Ishikawa (cell line): Measurements from ENCODE around the gene ZNF547.

Source experiments
- CEBPB ChIP-seq: IDR thresholded peaks from 2 replicates; pipeline ENCODE4 v1.6.1; 2012
- CREB1 ChIP-seq: IDR thresholded peaks from 2 replicates; pipeline ENCODE4 v1.6.1; 2012; ENCODE audit warnings: low read depth
- EGR1 ChIP-seq: IDR thresholded peaks from 2 replicates; pipeline ENCODE4 v1.6.1; 2012
- EP300 ChIP-seq: IDR thresholded peaks from 2 replicates; pipeline ENCODE4 v1.6.1; 2012; ENCODE audit warnings: borderline replicate concordance
- FOXM1 ChIP-seq: IDR thresholded peaks from 2 replicates; pipeline ENCODE4 v1.6.1; 2012; ENCODE audit warnings: low read depth, borderline replicate concordance
- MAX ChIP-seq: IDR thresholded peaks from 2 replicates; pipeline ENCODE4 v1.6.1; 2012
- NFIC ChIP-seq: IDR thresholded peaks from 2 replicates; pipeline ENCODE4 v1.6.1; 2012
- RAD21 ChIP-seq: IDR thresholded peaks from 2 replicates; pipeline ENCODE4 v1.6.1; 2012; ENCODE audit warnings: low read depth
- TAF1 ChIP-seq: IDR thresholded peaks from 2 replicates; pipeline ENCODE4 v1.6.1; 2012; ENCODE audit warnings: low read depth, mild to moderate bottlenecking
- TCF12 ChIP-seq: IDR thresholded peaks from 2 replicates; pipeline ENCODE4 v1.6.1; 2012; ENCODE audit warnings: low read depth
- TEAD4 ChIP-seq: IDR thresholded peaks from 2 replicates; pipeline ENCODE4 v1.6.1; 2012
- YY1 ChIP-seq: IDR thresholded peaks from 2 replicates; pipeline ENCODE4 v1.6.1; 2012; ENCODE audit warnings: low read depth
- ZBTB7A ChIP-seq: IDR thresholded peaks from 2 replicates; pipeline ENCODE4 v1.6.1; 2012; ENCODE audit warnings: low read depth
- TF ChIP-seq, protein P1 (sequence below): IDR thresholded peaks from 2 replicates; pipeline ENCODE4 v1.6.1; 2012
- TF ChIP-seq, protein P2 (sequence below): IDR thresholded peaks from 2 replicates; pipeline ENCODE4 v1.6.1; 2012; ENCODE audit warnings: low read depth, mild to moderate bottlenecking

Gene ZNF547

DNA sequence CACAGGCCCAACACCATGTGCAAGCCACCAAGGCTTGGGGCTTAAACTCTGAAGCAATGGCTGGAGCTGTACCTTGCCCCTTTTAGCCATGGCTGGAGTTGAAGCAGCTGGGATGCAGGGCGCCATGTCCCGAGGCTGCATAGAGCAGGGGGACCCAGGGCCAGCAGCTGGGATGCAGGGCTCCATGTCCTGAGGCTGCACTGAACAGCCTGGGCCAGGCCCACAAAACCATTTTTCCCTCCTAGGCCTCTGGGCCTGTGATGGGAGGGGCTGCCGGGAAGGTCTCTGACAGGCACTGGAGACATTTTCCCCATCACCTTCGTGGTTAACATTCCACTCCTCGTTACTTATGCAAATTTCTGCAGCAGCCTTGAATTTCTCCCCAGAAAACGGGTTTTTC is 10.8 kb downstream of the ZNF547 start:
- TF ChIP-seq CREB1 = no peak
- TF ChIP-seq NFIC = no peak
- TF ChIP-seq EP300 = no peak
- no peak for TF ChIP-seq RAD21
- TF ChIP-seq FOXM1 = no peak
- TF ChIP-seq TCF12 = no peak
- TF ChIP-seq YY1 = no peak
- TF ChIP-seq, protein P1, sequence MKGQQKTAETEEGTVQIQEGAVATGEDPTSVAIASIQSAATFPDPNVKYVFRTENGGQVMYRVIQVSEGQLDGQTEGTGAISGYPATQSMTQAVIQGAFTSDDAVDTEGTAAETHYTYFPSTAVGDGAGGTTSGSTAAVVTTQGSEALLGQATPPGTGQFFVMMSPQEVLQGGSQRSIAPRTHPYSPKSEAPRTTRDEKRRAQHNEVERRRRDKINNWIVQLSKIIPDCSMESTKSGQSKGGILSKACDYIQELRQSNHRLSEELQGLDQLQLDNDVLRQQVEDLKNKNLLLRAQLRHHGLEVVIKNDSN = no peak

- TF ChIP-seq FOXM1 (no peak), CREB1 (no peak), ZBTB7A (no peak), EP300 (no peak), RAD21 (no peak), TCF12 (no peak)
These were observed 12.8 kb downstream of the ZNF547 start for GRCh38 chr19:57376151-57376550.

DNA sequence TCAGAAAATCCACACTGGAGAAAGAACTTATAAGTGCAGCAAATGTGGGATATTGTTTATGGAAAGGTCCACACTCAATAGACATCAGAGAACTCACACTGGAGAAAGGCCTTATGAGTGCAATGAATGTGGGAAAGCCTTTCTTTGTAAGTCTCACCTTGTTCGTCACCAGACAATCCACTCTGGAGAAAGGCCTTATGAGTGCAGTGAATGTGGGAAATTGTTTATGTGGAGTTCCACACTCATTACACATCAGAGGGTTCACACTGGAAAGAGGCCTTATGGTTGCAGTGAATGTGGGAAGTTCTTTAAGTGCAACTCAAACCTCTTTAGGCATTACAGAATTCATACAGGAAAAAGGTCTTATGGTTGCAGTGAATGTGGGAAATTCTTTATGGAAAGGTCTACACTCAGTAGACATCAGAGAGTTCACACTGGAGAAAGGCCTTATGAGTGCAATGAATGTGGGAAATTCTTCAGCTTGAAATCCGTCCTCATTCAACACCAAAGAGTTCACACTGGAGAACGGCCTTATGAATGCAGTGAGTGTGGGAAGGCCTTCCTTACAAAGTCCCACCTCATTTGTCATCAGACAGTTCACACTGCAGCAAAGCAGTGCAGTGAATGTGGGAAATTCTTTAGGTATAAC is 14.3 kb downstream of the ZNF547 start:
- no peak for TF ChIP-seq TAF1
- TF ChIP-seq TEAD4 = no peak
- TF ChIP-seq, protein P2, sequence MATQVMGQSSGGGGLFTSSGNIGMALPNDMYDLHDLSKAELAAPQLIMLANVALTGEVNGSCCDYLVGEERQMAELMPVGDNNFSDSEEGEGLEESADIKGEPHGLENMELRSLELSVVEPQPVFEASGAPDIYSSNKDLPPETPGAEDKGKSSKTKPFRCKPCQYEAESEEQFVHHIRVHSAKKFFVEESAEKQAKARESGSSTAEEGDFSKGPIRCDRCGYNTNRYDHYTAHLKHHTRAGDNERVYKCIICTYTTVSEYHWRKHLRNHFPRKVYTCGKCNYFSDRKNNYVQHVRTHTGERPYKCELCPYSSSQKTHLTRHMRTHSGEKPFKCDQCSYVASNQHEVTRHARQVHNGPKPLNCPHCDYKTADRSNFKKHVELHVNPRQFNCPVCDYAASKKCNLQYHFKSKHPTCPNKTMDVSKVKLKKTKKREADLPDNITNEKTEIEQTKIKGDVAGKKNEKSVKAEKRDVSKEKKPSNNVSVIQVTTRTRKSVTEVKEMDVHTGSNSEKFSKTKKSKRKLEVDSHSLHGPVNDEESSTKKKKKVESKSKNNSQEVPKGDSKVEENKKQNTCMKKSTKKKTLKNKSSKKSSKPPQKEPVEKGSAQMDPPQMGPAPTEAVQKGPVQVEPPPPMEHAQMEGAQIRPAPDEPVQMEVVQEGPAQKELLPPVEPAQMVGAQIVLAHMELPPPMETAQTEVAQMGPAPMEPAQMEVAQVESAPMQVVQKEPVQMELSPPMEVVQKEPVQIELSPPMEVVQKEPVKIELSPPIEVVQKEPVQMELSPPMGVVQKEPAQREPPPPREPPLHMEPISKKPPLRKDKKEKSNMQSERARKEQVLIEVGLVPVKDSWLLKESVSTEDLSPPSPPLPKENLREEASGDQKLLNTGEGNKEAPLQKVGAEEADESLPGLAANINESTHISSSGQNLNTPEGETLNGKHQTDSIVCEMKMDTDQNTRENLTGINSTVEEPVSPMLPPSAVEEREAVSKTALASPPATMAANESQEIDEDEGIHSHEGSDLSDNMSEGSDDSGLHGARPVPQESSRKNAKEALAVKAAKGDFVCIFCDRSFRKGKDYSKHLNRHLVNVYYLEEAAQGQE = no peak
- no peak for TF ChIP-seq MAX
- TF ChIP-seq CREB1 = no peak
- no peak for TF ChIP-seq ZBTB7A
- no peak for TF ChIP-seq FOXM1
- no peak for TF ChIP-seq RAD21
- TF ChIP-seq TCF12 = no peak
- TF ChIP-seq NFIC = no peak
- TF ChIP-seq CEBPB = no peak
- no peak for TF ChIP-seq EGR1

- TF ChIP-seq, protein P1 = no peak
- no peak for TF ChIP-seq MAX
- TF ChIP-seq TAF1 = no peak
These were observed 17.6 kb downstream of the ZNF547 start for GRCh38 chr19:57380923-57381322.

GRCh38 chr19:57382806-57383488 is 19.6 kb downstream of the ZNF547 start:
- no peak for TF ChIP-seq EP300
- TF ChIP-seq ZBTB7A = no peak
- TF ChIP-seq, protein P1 = no peak
- no peak for TF ChIP-seq FOXM1
- TF ChIP-seq, protein P2 = no peak
- no peak for TF ChIP-seq NFIC
- TF ChIP-seq TCF12 = no peak
- TF ChIP-seq MAX = no peak
- TF ChIP-seq CREB1 = no peak
- no peak for TF ChIP-seq EGR1
- TF ChIP-seq CEBPB = no peak
- no peak for TF ChIP-seq TEAD4
- TF ChIP-seq YY1 = no peak
- TF ChIP-seq RAD21 = no peak
- TF ChIP-seq TAF1 = no peak
